GM21619 (cell line): ENCODE measurements around the gene PLEKHN1.
"Not testable (repeated sequence)": the region's sequence is repeated elsewhere in the genome, so short reads cannot be mapped to it uniquely, and the experiment has no call there.

Experiments
- ATAC-seq: cut with Tn5 transposase; IDR thresholded peaks from one replicate; pipeline ENCODE4 v1.9.1; 2021; ENCODE audit not compliant: unreplicated experiment

The PLEKHN1 gene

DNA sequence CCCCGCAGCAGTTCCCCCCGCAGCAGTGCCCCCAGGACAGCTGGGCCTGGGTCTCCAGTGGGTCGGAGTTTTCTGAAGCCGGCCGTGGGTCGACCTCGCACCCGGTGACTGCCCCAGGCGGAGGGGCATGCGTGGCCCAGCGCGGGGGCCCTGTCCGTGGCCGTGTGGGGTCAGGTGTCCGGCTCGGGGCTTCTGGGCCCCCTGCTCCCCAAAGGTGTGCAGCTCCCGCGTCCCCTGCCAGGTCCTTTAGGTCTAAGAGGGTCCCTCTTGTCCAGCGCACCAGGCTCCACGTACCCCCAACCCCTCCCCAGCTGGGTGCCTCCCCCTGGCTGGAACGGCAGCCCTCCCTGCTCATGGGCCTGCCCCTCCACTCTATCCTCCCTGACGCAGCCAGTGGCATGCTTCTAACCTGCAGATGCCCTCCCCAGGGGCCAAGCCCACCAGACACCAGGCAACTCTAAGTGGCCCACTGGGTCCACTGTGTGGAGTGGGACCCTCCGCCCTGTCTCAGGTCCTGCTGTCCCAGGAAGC is 39.6 kb downstream of the PLEKHN1 start:
- ATAC-seq = no peak

DNA sequence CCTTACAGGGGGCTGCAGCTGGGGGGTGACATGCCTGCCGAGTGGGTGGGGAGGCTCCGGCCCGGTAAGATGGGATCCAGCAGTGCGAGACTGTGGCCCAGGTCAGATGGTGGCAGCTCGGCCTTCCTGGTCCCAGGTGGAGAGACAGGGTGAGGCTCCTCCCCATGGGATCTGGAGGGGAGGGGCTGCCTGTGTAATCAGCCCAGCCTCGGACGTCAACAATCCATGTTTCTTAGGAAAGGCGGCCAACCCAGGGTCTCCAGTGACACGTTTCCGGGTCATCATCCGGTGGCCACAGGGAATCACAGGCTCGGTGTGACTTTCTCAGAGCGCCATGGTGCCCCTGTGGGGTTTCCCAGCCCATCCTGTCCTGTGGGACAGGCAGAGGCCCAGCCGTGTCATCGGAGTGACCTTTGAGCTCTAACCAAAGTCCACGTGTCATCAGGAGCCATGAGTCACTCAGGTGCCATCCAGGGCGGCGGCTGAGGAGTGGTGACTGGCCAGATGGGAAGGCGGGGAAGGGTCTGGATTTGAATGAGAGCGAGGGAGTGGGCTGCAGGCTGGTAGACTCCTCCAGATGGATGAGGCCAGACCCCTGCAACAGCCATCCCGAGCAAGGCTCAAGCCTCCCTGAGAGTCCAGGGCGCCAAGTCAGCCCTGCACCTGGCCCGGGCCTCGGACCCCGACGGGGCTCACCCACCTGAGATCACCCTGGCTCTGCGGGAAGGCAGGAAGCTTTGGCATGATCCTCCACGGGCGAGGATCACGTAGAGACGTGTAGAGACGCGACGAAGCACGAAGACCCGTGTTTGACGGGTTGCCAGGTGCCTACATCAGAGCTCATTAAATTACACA is 40.2 kb downstream of the PLEKHN1 start:
- ATAC-seq = no peak

DNA sequence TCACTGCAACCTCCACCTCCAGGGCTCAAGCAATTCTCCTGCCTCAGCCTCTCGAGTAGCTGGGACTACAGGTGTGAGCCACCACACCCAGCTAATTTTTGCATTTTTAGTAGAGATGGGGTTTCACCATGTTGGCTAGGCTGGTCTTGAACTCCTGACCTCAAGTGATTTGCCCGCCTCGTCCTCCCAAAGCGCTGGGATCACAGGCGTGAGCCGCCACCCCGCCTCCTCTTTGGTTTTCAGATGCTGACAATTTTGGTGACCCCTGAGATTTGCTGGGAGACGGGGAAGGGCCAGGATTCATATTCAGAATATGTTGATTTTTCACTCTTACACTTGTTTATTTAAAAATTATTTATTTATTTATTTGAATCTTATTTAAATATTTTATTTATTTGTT is 43.8 kb downstream of the PLEKHN1 start:
- not testable (repeated sequence) for ATAC-seq

DNA sequence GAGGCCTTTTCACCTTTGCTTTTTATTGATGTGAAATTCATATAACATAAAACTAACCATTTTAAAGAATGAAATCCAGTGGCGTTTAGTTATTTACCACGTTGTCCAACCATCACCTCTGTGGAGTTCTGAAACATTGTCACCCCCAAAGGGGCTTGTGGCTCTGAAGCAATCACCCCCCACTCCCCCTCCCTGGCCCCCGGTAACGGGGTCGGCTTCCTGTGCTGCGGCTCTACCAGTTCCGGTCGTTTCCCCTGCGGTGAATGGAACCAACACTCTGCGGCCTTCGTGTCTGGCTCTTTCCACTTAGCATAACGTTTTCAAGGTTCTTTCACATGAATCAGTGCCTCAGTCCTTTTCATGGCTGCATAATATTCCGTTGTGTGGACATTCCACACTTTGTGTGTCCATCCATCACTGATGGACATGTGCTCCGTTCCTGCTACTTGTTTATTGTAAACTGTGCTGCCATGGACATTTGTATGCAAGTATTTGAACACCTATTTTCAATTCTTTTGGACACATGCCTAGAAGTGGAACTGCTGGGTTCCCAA is 45.2 kb downstream of the PLEKHN1 start:
- ATAC-seq = no peak

DNA sequence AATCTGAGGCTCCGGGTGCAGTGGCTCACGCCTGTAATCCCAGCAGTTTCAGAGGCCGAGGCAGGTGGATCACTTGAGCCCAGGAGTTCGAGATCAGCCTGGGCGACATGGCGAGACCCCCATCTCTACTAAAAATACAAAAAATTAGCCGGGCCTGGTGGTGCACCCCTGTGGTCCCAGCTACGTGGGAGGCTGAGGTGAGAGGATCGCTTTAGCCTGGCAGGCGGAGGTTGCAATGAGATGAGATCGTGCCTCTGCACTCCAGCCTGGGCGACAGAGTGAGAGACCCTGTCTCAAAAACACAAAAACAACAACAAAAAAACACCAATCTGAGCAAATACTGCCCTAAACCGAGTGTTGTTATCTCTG is 46.4 kb downstream of the PLEKHN1 start:
- ATAC-seq = not testable (repeated sequence)

DNA sequence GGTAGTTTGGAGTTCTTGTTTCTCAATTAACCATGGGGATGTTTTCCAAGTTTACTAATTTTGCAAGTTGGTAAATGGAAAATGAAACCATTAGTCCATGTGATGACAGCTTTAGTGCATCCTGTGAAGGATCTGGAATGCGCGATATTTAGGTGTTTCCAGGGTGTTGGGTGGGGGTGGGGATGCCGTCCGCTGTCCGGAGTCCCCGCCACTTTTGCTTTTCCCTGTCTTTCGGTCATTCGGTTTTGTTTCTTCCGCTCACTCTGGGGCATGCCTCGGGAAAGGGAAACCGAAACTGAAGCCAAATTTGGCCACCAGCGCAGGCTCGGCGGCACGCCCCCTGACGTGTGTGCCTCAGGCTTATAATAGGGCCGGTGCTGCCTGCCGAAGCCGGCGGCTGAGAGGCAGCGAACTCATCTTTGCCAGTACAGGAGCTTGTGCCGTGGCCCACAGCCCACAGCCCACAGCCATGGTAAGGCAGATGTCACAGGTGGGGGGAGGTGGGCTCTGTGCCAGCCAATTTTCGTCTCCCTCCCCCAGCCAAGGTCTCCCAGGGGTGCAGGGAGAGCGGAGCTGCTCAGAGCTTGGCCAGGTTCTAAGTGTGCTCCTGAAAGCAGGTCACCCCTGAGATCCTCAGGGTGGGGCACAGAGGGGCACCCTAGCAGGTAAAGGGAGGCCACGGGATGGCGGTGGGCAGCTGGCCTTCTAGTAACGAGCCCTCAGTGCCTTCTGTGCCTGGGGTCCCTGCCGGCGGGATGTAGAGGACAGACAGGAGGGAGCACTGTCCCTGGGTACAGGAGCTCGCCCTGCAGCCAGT is 47.0 kb downstream of the PLEKHN1 start, which contains the start of gene ISG15:
TSS of gene ISG15 (plus strand) at position 393 of the 817 bp plus-strand sequence. CDS start at position 470, 77 bp downstream.
- ATAC-seq = peak; percentile 75

DNA sequence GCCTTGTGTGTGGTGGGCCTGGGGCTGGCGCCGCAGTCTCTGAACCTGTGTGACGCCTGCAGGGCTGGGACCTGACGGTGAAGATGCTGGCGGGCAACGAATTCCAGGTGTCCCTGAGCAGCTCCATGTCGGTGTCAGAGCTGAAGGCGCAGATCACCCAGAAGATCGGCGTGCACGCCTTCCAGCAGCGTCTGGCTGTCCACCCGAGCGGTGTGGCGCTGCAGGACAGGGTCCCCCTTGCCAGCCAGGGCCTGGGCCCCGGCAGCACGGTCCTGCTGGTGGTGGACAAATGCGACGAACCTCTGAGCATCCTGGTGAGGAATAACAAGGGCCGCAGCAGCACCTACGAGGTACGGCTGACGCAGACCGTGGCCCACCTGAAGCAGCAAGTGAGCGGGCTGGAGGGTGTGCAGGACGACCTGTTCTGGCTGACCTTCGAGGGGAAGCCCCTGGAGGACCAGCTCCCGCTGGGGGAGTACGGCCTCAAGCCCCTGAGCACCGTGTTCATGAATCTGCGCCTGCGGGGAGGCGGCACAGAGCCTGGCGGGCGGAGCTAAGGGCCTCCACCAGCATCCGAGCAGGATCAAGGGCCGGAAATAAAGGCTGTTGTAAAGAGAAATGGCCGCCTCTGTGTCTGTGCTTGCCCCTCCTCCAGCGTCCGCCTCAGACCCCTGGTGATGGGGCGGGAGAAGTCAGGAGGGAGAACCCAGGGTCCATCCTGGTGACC is 47.8 kb downstream of the PLEKHN1 start:
- no peak for ATAC-seq

DNA sequence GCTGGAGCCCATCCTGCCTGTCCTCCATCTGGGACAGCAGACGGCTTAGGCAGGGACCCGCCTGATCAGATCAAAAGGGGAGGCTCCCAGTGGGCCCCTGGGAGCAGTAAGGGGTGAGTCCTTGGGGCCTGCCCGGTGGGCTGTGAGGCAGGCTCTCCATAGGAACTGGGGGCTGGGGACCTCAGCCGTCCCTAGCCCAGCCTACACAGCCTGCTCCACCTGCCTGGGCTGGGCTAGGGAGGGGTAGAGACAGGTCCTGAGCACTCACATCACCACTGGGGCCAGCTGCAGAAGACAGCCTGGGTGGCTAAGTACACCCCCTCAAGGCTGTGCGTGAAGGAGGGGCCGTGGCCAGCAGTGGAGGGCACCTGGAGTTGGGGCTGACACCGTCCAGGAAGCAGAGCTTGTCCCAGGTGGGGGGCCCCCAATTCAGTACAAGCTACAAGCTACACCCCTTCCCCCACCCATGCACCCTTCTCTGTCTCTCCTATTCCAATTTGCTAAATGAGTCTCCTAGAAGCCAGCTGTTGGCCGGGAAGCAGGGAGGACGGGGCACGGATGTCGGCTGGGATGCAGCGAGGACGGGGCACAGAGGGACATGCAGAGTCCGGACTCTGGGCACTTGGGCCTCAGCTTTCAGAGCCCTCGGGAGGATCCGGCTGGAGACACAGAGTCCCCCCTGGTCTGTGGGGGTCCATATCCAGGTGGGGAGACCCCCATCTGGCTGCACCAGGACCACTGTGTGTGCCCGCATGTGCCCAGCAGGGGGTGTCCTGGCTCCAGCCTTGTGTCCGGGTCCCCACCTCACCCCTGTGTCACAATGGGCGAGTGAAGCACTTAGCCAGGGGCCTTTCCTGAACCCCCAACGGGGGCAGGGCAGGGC is 48.8 kb downstream of the PLEKHN1 start:
- no peak for ATAC-seq

DNA sequence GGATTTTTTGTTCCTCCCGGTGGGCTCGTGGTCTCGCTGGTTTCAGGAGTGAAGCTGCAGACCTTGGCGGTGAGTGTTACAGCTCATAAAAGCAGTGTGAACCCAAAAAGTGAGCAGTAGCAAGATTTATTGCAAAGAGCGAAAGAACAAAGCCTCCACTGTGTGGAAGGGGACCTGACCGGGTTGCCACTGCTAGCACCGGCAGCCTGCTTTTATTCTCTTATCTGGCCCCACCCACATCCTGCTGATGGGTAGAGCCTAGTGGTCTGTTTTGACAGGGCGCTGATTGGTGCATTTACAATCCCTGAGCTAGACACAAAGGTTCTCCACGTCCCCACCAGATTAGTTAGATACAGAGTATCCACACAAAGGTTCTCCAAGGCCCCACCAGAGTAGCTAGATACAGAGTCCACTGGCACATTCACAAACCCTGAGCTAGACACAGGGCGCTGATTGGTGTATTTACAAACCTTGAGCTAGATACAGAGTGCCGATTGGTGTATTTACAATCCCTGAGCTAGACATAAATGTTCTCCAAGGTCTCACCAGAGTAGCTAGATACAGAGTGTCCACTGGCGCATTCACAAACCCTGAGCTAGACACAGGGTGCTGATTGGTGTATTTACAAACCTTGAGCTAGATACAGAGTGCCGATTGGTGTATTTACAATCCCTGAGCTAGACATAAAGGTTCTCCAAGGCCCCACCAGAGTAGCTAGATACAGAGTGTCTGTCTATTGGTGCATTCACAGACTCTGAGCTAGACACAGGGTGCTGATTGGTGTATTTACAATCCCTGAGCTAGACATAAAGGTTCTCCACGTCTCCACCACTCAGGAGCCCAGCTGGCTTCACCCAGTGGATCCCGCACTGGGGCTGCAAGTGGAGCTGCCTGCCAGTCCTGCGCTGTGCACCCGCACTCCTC is 51.4 kb downstream of the PLEKHN1 start:
- not testable (repeated sequence) for ATAC-seq

DNA sequence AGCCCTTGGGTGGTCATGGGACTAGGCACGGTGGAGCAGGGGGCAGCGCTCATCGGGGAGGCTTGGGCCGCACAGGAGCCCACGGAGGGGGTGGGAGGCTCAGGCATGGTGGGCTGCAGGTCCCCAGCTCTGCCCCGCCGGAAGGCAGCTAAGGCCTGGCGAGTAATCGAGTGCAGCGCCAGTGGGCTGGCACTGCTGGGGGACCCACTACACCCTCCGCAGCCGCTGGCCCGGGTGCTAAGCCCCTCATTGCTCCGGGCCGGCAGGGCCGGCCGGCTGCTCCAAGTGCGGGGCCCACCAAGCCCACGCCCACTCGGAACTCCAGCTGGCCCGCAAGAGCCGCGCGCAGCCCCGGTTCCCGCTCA is 52.0 kb downstream of the PLEKHN1 start:
- ATAC-seq = not testable (repeated sequence)

DNA sequence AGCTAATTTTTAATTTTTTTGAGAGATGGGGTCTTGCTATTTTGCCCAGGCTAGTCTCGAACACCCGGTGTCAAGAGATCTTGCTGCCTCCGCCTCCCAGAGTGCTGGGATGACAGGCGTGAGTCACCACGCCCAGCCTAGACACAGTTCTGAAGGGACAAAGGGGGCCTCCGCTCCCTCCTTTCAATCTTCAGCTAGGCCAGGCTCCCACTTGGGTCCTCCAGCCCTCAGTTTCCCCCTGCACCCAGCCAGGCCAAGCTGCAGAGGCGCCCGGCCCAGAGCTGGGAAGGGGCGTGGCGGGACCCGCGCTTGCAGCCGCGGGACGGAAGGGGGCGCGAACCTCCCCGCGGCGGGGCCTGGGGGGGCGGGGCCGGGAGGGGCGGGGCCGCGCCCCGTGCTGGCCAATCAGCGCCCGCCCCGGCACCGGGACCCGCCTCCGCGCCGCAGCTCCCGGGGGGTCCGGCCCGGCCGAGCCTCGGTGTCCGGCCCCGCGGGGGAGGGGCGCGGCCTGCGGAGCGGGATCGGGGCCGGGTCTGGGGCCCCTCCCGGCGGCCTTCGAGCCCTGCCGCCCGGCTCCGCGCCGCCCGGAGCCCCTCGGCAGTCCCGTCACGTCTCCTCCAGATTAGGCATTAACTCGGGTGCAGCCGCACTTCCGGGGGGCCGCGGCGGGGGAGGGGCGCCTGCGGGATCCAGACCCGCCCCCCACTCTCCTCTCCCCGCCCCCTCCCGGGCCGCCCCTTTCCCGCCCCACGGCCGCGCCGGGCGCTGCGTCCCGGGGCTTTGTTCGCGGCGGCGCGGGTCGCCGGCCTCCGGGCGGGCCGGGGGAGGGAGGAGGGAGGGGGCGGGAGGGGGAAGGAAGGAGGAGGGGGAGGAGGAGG is 53.1 kb downstream of the PLEKHN1 start:
- ATAC-seq = peak; percentile 50

DNA sequence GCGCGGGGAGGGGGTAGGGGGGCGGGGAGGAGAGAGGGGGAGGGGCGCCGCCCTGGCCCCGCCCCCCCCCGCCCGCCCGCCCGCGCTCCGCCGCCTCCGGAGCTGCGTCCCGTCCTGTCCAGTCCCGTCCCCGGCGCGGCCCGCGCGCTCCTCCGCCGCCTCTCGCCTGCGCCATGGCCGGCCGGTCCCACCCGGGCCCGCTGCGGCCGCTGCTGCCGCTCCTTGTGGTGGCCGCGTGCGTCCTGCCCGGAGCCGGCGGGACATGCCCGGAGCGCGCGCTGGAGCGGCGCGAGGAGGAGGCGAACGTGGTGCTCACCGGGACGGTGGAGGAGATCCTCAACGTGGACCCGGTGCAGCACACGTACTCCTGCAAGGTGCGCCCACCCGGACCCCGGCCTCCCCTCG is 53.7 kb downstream of the PLEKHN1 start, which contains the start of gene AGRN:
TSS of gene AGRN (plus strand) at position 121 of the 405 bp plus-strand sequence. CDS start at position 174, 53 bp downstream.
- ATAC-seq = peak; percentile 31

DNA sequence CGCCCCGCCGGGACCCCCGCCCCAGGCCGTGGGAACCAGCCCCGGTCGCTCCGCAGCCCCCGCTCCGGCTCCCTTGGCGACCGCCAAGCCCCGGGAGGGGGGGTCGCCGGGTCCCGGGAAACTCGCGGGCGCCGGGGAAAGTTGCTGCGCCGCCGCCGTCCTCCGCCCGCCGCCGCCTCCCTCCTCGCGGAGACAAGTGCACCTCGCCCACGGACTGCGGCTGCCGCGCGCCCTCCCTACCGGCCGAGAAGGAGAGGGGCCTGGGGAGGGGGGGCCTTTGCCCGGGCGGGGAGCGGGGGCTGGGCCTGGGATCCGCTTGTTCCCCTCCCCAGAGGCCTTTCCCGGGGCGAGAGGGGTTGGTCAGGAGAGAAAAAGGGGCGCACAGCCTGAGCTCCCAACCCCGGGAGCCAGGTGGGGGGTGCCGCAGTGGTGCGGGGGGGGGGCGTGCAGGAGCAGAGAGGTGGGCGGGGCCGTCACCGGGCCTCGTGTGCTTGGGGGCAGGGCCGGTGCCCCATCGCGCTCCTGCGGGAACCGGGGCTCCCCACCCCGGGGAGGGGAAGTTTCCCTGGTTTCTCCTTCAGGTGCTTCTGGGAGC is 54.2 kb downstream of the PLEKHN1 start:
- ATAC-seq = peak; percentile 15

DNA sequence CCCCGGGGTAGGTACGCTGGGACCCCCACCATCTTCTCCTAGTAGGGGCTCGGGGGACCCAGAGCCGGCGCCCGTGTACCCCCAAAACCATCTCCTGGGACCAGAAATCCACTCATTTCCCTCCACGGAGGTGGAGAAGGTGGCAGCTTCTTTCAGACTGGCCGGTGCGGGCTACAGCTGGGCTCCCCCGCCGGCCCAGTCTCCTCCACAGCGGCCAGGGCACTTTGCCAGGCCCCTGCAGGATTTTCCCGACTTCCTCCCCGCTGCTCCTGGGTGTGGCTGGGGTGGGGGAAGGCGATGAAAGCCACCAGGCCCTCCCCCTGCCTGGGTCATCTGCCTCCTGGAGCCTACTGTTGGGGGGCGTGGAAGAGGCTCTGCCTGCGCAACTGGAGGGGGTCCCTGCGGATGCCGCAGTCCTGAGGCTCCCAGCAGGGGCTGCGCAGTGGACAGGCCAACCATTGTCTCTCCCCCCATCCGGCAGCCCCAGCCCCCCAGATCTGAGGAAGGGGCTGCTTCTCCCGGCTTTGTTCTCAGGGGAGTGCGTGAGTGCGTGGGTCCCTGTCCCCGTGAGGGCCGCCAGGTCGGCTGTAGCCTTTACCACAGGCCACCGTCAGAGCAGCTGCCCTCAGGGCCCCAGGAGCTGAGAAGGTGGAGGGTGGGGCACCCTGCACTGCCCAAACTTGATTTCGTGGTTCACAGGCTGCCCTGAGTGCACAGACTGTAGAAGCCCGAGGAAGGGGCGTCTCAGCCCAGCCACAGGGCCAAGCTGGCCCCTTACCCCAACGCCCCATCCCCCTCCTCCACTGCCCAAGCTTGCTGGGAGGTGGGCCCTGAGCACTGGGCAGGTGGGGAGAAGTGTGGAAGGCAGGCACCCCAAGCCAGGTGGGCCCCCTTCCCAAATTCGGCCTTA is 55.0 kb downstream of the PLEKHN1 start:
- no peak for ATAC-seq

DNA sequence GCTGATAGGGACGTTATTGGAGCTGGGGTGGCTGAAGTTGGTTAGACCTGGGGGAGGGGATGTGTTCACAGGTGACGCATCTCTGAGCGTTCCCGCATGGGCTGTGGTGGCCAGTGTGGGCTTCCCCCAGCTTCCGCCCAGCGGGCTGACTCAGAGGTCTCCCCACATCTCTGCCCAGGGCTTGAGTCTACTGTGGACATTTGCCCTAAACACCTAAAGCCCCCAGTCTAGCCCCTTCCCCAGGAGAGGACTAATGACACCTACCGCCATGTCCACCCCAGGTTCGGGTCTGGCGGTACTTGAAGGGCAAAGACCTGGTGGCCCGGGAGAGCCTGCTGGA is 55.6 kb downstream of the PLEKHN1 start:
- ATAC-seq = no peak

DNA sequence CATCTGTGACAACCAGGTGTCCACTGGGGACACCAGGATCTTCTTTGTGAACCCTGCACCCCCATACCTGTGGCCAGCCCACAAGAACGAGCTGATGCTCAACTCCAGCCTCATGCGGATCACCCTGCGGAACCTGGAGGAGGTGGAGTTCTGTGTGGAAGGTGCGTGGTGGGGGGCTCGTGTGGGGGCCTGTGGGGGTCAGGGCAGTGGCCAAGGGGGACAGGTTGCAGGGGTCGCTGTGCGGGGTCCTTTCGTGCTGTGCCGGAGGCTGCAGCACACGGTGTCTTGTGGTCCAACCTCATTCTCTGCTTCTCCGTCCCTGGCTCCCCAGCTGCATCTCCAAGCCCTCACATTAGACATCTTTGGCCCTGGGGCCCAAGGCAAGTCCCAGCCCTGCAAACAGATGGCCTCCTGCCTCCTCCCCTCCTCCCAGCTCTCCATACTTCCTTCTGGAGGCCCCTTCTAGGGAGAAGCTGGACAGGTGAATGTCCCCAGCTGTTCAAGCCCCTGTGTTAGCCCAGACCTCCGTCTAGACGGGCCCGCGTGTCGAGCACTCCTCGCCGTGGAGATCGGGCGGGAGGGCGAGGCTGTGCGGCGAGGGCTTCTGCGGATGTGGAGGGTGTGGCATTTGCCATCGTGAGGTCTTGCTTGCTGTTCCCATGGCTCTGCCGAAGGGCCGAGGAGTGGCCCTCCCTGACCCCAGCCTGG is 56.2 kb downstream of the PLEKHN1 start:
- no peak for ATAC-seq
